Mucosa of rectum (tissue), 2 donors: Measurements from ENCODE around the gene KPNA3.
A peak's percentile ranks its signal among the peaks of the same experiment; 100 is the strongest.

Experiments used
- H3K27ac ChIP-seq, 2 donors: one replicate each; pipeline ENCODE4 v1.7.0; 2013; ENCODE audit warnings: inconsistent platforms in 2 of 2, low read depth in 2 of 2, low read length in 2 of 2
- H3K27me3 ChIP-seq, 2 donors: one replicate each; pipeline ENCODE4 v1.7.0; 2013; ENCODE audit warnings: low read length in 2 of 2; ENCODE audit not compliant: control insufficient read depth in 2 of 2, insufficient read depth in 2 of 2
- H3K36me3 ChIP-seq, 2 donors: one replicate each; pipeline ENCODE4 v1.7.0; 2013; ENCODE audit warnings: low read length in 2 of 2; ENCODE audit not compliant: control insufficient read depth in 2 of 2, insufficient read depth in 2 of 2
- H3K4me1 ChIP-seq, 2 donors: one replicate each; pipeline ENCODE4 v1.7.0; 2013; ENCODE audit warnings: low read length in 2 of 2, mild to moderate bottlenecking in 1 of 2; ENCODE audit not compliant: control insufficient read depth in 2 of 2, insufficient read depth in 2 of 2
- H3K4me3 ChIP-seq, 2 donors: one replicate each; pipeline ENCODE4 v1.7.0; 2013; ENCODE audit warnings: low read length in 2 of 2
- H3K9ac ChIP-seq, 2 donors: one replicate each; pipeline ENCODE4 v1.7.0; 2013; ENCODE audit warnings: low read length in 2 of 2, low read depth in 1 of 2, mild to moderate bottlenecking in 1 of 2
- H3K9me3 ChIP-seq, 2 donors: one replicate each; pipeline ENCODE4 v1.7.0; 2013; ENCODE audit warnings: low read length in 2 of 2; ENCODE audit not compliant: control insufficient read depth in 2 of 2
- donor health status: healthy.
- donor health status: Normal muscosa, but diverticular disease.

The KPNA3 gene

GRCh38 chr13:49690133-49690994 is 102.1 kb downstream of the KPNA3 start:
- H3K4me1 ChIP-seq, result peaks cover 7 to 19% of the 10 kb centered on the region in 2 donors
- H3K36me3 ChIP-seq, result peaks cover 2 to 4% of the 10 kb centered on the region in 2 donors
- peak overlapping the region; percentile 34 to 78 for H3K9ac ChIP-seq
- peak overlapping the region; percentile 75 to 89 for H3K27ac ChIP-seq
- no peaks in the 10 kb centered on the region for H3K9me3 ChIP-seq
- peak overlapping the region; percentile 81 to 90 for H3K4me3 ChIP-seq
- no peaks in the 10 kb centered on the region for H3K27me3 ChIP-seq

GRCh38 chr13:49683489-49683888 is 109.0 kb downstream of the KPNA3 start:
- Histone ChIP-seq H3K9me3 (no peaks in the 10 kb centered on the region), H3K4me1 (no peaks in the 10 kb centered on the region), H3K27ac (no peak overlapping the region), H3K4me3 (no peak overlapping the region), H3K27me3 (no peaks in the 10 kb centered on the region), H3K36me3 (peaks cover 4 to 5% of the 10 kb centered on the region in 2 donors), H3K9ac (no peak overlapping the region)

DNA sequence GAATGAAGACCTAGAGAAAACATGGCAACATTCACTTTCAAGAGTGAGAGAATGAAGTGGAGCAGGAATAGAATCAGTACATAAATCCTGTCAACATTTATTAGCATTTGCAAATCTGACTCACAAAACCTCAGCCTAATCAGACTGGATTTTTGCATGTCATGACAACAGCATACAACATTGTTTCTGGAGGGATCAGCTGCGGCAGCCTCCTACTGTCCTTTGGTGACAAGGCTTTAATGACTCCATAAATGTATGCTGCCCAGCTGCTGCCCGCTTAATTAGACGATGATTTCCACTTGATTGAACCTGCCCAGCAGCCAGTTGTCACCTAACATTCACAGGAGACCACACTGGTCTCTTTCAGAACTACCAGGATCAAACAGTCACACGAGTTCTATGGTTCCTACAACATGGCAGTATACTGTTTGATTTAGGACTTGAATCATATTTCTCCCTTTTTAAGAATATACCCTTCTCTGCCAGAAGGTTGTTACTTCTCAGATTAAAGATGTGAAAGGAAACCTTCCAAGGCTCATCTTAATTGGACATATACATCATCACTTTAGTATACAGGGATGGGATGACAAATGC is 110.5 kb downstream of the KPNA3 start:
- Histone ChIP-seq H3K36me3 (peaks cover 4 to 5% of the 10 kb centered on the region in 2 donors), H3K4me3 (no peak overlapping the region), H3K27me3 (no peaks in the 10 kb centered on the region), H3K4me1 (peaks cover 0 to 3% of the 10 kb centered on the region in 2 donors), H3K27ac (no peak overlapping the region), H3K9ac (no peak overlapping the region), H3K9me3 (no peaks in the 10 kb centered on the region)

DNA sequence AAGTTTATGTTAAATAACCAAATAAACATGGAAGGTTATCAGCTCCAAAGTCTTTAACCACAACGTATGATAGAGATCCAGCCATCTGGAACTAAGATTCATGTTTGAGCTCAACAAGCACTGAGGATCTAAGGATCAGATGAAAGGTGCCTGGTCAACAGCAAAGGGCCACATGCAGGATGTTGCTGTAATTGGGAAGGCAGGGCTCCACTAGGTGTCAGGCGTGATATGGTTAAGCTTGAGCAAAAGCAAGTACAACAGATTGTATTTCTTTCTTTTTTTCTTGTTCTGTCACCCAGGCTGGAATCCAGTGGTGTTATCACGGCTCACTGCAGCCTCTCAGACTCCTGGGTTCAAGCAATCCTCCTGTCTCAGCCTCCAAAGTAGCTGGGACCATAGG is 113.2 kb downstream of the KPNA3 start:
- Histone ChIP-seq H3K9me3 (no peaks in the 10 kb centered on the region), H3K4me1 (peaks cover 0 to 5% of the 10 kb centered on the region in 2 donors), H3K4me3 (no peak overlapping the region), H3K36me3 (peaks cover 0 to 2% of the 10 kb centered on the region in 2 donors), H3K27me3 (no peaks in the 10 kb centered on the region), H3K27ac (no peak overlapping the region), H3K9ac (no peak overlapping the region)

DNA sequence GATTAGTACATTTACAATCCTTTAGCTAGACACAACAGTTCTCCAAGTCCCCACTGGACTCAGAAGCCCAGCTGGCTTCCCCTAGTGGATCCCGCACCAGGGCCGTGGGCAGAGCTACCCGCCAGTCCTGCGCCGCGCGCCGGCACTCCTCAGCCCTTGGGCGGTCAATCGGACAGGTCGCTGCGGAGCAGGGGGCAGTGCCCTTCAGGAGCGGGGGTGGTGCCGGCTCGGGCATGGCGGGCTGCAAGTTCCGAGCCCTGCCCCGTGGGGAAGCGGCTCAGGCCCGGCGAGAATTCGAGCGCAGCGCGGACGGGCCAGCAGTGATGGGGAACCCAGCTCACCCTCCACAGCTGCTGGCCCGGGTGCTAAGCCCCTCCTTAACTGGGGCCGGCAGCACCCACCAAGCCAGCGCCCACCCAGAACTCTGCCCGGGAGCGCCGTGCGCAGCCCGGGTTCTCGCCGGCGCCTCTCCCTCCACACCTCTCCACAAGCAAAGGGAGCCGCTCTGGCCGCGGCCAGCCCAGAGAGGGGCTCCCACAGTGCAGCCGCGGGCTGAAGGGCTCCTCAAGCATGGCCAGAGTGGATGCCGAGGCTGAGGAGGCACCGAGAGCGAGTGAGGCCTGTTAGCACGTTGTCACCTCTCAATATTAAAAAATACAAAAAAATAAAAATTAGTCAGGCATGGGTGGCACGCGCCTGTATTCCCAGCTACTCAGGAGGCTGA is 114.1 kb downstream of the KPNA3 start:
- Histone ChIP-seq H3K4me1 (peaks cover 0 to 5% of the 10 kb centered on the region in 2 donors), H3K9ac (no peak overlapping the region), H3K36me3 (peaks cover 0 to 2% of the 10 kb centered on the region in 2 donors), H3K9me3 (no peaks in the 10 kb centered on the region), H3K27ac (no peak overlapping the region), H3K27me3 (no peaks in the 10 kb centered on the region), H3K4me3 (no peak overlapping the region)

DNA sequence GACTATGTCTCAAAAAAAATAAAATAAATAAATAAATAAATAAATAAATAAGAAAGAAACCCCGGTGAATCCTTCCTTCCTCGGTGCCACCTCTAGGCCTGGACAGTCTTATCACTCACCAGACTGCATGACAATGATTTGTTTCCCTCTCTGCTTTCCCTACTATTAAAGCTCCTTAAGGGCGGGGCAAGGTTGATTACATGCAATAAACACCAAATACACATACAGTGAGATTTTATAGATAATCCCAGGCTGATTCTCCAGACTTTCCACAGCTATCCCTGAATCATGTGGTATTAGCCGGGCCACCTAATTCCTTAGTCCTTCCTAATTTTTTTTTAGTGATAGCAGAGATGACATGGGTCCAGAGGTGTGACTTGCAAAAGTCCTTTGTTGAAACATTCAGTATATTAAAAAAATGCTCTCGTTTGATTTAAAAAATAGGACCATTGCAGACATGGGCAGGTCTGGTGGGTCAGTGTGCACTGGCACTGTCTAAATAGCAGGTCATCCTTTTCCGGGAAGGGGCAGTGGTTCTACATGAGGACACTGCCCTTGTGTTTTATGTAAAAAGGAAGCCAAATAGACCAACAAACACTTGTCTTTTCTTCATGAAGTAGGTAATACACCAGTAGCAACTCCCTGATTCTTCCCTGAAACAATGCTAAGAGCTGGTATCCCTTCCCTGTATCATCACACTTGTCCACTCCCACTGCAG is 115.7 kb downstream of the KPNA3 start:
- Histone ChIP-seq H3K36me3 (peaks cover 0 to 2% of the 10 kb centered on the region in 2 donors), H3K9ac (no peak overlapping the region), H3K4me1 (peaks cover 0 to 5% of the 10 kb centered on the region in 2 donors), H3K4me3 (no peak overlapping the region), H3K27ac (no peak overlapping the region), H3K27me3 (no peaks in the 10 kb centered on the region), H3K9me3 (no peaks in the 10 kb centered on the region)

- H3K9me3 ChIP-seq, result no peaks in the 10 kb centered on the region
- H3K36me3 ChIP-seq, result peaks cover 9 to 12% of the 10 kb centered on the region in 2 donors
- no peak overlapping the region for H3K4me3 ChIP-seq
- no peaks in the 10 kb centered on the region for H3K4me1 ChIP-seq
- H3K27ac ChIP-seq, result no peak overlapping the region
- H3K9ac ChIP-seq, result no peak overlapping the region
- H3K27me3 ChIP-seq, result no peaks in the 10 kb centered on the region
Measured at GRCh38 chr13:49670828-49671227, 121.7 kb downstream of the KPNA3 start.

DNA sequence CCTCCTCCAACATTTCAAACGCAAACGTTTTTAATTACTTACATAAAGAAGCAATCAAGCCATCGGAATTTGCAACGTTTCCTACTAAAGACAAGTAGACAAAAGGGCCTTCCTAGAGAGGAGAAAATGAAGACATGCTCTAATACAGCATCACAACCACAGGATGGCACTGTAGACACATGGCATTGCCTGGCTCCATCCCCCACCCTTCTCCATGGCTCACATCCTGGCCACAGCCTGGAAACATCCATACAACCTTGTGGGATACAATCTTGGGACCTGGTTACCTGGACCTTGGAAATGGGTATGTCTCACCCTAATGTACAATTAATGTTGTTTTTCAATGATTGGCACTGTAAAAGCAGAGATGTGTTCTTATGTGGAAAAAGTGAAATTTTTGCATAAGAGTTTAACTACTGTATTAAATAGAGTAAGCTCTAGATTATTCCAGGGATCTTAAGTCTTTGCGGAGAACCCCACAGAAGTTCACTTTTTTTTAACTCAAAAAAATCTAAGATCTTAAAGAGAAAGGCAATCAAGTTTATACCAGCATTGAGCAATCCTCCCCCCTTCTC is 122.7 kb downstream of the KPNA3 start:
- H3K4me1 ChIP-seq, result no peaks in the 10 kb centered on the region
- H3K27ac ChIP-seq, result no peak overlapping the region
- H3K4me3 ChIP-seq, result no peak overlapping the region
- no peaks in the 10 kb centered on the region for H3K27me3 ChIP-seq
- no peaks in the 10 kb centered on the region for H3K9me3 ChIP-seq
- peaks cover 13 to 14% of the 10 kb centered on the region in 2 donors for H3K36me3 ChIP-seq
- H3K9ac ChIP-seq, result no peak overlapping the region

DNA sequence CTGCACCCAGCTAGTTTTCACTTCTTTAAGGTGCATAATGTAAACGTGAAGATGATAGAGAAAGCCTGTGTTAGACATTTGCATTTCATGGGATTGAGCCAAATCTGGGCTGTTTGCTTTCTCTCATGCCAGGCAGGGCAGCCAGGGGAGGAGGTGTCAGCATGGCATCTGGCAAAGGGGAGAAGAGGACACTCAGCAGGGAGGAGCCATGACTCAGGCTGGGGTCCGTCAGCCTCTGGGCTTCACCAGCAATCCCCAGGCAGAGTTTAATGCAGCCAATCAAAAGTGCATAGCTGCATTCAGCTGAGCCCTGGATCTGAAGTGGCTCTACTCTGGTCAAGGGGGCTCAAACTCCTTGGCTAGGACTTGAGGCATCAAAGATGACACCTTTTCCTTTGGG is 124.7 kb downstream of the KPNA3 start:
- H3K9ac ChIP-seq, result no peak overlapping the region
- peaks cover 13 to 14% of the 10 kb centered on the region in 2 donors for H3K36me3 ChIP-seq
- H3K27ac ChIP-seq, result no peak overlapping the region
- no peak overlapping the region for H3K4me3 ChIP-seq
- no peaks in the 10 kb centered on the region for H3K27me3 ChIP-seq
- no peaks in the 10 kb centered on the region for H3K9me3 ChIP-seq
- H3K4me1 ChIP-seq, result no peaks in the 10 kb centered on the region
